ENCODE results near the gene PPM1B. TPM values are rescaled to one million over a fixed set of nuclear protein-coding genes. Genes with fewer than 3 reads are reported as not detected.

The PPM1B gene
- total and polyA plus RNA-seq, 9 of the 15 experiments (the other 6 are each of a cell fraction or from before 2014, with no cell fraction given), result 8.9 to 44.0 (median 28.6) TPM

DNA sequence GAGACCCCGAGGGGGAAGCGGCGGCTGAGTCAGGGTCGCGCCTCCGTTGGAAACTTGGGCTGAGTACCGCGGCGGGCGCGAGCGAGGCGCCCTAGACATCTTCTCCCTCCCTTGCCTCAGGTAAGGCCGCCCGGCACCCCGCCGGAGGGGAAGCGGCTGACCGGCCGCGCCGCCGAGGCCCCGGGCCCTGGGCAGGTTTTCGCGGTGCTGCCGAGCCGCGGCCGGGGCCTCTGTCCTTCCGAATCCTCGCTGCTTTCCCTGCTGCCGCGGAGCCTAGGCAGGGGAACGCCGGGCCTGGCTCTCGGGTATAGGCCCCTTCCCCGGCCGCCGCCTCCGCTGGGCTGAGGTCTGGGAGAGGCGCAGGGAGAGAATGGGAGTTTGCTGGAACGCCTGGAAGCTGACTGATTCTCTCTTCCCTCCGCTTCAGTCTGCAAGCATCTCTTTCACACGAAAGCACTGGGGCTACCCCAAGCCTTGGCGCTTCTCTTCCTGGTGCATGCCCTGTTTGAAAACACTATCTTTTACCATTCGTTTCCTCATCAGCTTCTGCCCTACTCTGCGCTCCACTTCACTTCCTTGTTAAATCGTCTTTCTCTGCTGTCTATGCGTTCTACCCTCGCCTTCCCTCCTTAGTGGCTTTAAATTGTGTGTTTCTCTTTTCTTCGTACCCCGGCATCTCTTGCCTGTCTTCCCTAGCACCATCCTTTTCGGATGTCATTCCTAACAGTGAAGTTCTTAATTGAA, 652 bp downstream of the PPM1B start (continued):
- TF ChIP-seq, protein P1, sequence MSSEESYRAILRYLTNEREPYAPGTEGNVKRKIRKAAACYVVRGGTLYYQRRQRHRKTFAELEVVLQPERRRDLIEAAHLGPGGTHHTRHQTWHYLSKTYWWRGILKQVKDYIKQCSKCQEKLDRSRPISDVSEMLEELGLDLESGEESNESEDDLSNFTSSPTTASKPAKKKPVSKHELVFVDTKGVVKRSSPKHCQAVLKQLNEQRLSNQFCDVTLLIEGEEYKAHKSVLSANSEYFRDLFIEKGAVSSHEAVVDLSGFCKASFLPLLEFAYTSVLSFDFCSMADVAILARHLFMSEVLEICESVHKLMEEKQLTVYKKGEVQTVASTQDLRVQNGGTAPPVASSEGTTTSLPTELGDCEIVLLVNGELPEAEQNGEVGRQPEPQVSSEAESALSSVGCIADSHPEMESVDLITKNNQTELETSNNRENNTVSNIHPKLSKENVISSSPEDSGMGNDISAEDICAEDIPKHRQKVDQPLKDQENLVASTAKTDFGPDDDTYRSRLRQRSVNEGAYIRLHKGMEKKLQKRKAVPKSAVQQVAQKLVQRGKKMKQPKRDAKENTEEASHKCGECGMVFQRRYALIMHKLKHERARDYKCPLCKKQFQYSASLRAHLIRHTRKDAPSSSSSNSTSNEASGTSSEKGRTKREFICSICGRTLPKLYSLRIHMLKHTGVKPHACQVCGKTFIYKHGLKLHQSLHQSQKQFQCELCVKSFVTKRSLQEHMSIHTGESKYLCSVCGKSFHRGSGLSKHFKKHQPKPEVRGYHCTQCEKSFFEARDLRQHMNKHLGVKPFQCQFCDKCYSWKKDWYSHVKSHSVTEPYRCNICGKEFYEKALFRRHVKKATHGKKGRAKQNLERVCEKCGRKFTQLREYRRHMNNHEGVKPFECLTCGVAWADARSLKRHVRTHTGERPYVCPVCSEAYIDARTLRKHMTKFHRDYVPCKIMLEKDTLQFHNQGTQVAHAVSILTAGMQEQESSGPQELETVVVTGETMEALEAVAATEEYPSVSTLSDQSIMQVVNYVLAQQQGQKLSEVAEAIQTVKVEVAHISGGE (CRISPR knock-in tag; IDR thresholded peaks at IDR 0.05), result no peak; a peak in 1 of 6 replicates
- TF ChIP-seq ZNF584 (CRISPR knock-in tag; IDR thresholded peaks at IDR 0.05; ENCODE audit: low read depth) (no peak), ZFP36 (IDR thresholded peaks at IDR 0.05; ENCODE audit: low read depth, low read length, partially characterized antibody) (no peak), E2F5 (CRISPR knock-in tag; IDR thresholded peaks at IDR 0.05) (no peak), LEF1 (IDR thresholded peaks at IDR 0.05) (no peak), ZNF316 (IDR thresholded peaks at IDR 0.05) (no peak), BHLHE40 (IDR thresholded peaks at IDR 0.05; ENCODE audit: low read length) (no peak), ZNF41 (CRISPR knock-in tag; conservative IDR thresholded peaks at IDR 0.05) (no peak), MEF2A (IDR thresholded peaks at IDR 0.05; ENCODE audit: control insufficient read depth, low read depth, low read length) (no peak), ZNF146 (CRISPR knock-in tag; IDR thresholded peaks at IDR 0.05; ENCODE audit: unreplicated experiment) (no peak), CBX8 (IDR thresholded peaks at IDR 0.05; ENCODE audit: borderline replicate concordance, extremely low read depth, low read depth, low read length, poor library complexity, severe bottlenecking) (no peak), SMAD2 (IDR thresholded peaks at IDR 0.05; ENCODE audit: low read depth, low read length) (no peak), MECOM (CRISPR knock-in tag; IDR thresholded peaks at IDR 0.05) (no peak), POLR2H (tag; IDR thresholded peaks at IDR 0.05; ENCODE audit: low read depth) (no peak), TSC22D4 (tag; IDR thresholded peaks at IDR 0.05) (no peak), NCOA6 (IDR thresholded peaks at IDR 0.05) (no peak), ELF2 (CRISPR knock-in tag; IDR thresholded peaks at IDR 0.05) (no peak), NELFE (IDR thresholded peaks at IDR 0.05; ENCODE audit: insufficient read depth, insufficient read length) (no peak)
- TF ChIP-seq, protein P2, sequence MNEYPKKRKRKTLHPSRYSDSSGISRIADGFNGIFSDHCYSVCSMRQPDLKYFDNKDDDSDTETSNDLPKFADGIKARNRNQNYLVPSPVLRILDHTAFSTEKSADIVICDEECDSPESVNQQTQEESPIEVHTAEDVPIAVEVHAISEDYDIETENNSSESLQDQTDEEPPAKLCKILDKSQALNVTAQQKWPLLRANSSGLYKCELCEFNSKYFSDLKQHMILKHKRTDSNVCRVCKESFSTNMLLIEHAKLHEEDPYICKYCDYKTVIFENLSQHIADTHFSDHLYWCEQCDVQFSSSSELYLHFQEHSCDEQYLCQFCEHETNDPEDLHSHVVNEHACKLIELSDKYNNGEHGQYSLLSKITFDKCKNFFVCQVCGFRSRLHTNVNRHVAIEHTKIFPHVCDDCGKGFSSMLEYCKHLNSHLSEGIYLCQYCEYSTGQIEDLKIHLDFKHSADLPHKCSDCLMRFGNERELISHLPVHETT (CRISPR knock-in tag; conservative IDR thresholded peaks at IDR 0.05 in 1 of 2, IDR thresholded peaks at IDR 0.05 in 1 of 2), result no peak
- TF ChIP-seq, protein P3, sequence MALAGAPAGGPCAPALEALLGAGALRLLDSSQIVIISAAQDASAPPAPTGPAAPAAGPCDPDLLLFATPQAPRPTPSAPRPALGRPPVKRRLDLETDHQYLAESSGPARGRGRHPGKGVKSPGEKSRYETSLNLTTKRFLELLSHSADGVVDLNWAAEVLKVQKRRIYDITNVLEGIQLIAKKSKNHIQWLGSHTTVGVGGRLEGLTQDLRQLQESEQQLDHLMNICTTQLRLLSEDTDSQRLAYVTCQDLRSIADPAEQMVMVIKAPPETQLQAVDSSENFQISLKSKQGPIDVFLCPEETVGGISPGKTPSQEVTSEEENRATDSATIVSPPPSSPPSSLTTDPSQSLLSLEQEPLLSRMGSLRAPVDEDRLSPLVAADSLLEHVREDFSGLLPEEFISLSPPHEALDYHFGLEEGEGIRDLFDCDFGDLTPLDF (CRISPR knock-in tag; IDR thresholded peaks at IDR 0.05), result no peak

Measured in K562 (cell line).